Measurements from ENCODE around the gene TEPSIN. TPM values are rescaled to one million over a fixed set of nuclear protein-coding genes. Genes with fewer than 3 reads are reported as not detected.
A peak's percentile ranks its signal among the peaks of the same experiment; 100 is the strongest.

TEPSIN gene
- total and polyA plus RNA-seq, 2 donors (not counting 1 experiment from before 2014, with no cell fraction given) = 5.6 to 11.2 TPM

DNA sequence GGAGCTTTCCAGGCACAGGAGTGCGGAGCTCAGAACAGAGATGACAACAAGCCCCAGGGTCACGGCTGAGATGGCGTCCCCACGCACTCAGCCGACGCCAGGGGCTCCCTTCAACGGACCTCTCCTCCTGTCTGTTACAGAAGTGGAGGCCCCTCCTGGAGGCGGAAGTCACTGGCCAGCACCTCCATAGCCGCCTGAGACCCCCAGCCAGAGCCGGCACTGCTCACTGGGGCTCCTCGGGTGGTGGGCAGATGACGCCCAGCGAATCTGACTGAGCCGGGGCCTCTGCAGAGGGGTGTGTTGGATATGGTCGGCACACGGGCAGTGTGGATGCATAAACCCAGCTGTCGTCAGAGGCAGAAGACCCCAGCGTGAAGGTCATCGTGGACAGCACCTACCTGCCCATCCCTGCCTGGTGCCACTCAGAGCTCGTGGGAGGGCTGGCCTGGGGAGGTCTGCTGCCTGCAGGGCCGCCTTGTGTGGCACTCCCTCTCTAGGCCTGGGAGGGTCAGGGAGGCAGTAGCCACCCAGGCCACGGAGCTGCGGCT lies 20.3 kb upstream of the TEPSIN start:
- TF ChIP-seq, protein P1, sequence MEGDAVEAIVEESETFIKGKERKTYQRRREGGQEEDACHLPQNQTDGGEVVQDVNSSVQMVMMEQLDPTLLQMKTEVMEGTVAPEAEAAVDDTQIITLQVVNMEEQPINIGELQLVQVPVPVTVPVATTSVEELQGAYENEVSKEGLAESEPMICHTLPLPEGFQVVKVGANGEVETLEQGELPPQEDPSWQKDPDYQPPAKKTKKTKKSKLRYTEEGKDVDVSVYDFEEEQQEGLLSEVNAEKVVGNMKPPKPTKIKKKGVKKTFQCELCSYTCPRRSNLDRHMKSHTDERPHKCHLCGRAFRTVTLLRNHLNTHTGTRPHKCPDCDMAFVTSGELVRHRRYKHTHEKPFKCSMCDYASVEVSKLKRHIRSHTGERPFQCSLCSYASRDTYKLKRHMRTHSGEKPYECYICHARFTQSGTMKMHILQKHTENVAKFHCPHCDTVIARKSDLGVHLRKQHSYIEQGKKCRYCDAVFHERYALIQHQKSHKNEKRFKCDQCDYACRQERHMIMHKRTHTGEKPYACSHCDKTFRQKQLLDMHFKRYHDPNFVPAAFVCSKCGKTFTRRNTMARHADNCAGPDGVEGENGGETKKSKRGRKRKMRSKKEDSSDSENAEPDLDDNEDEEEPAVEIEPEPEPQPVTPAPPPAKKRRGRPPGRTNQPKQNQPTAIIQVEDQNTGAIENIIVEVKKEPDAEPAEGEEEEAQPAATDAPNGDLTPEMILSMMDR (conservative IDR thresholded peaks at IDR 0.05 in 1 of 2, IDR thresholded peaks at IDR 0.05 in 1 of 2; ENCODE audit: low read depth in 1 of 2, low read length in 2 of 2) = no peak
- H3K36me3 ChIP-seq (ENCODE audit: control insufficient read depth, insufficient read depth, low read length) = peaks cover 27% of the 10 kb centered on the region
- no peaks in the 10 kb centered on the region for H3K4me1 ChIP-seq (ENCODE audit: control insufficient read depth, extremely low read depth, insufficient read depth, low read length)

GRCh38 chr17:81258292-81258691 lies 19.4 kb upstream of the TEPSIN start:
- TF ChIP-seq, protein P1 (conservative IDR thresholded peaks at IDR 0.05 in 1 of 2, IDR thresholded peaks at IDR 0.05 in 1 of 2; ENCODE audit: low read depth in 1 of 2, low read length in 2 of 2) = peak in 1 of 2 donors; percentile 10
- TF ChIP-seq EZH2 (IDR thresholded peaks at IDR 0.05; ENCODE audit: low read length, missing control alignments) = no peak
- H4K20me1 ChIP-seq (ENCODE audit: control insufficient read depth, extremely low read depth, insufficient read depth, low read length) = no peaks in the 10 kb centered on the region
- no peak overlapping the region for H2AFZ ChIP-seq (ENCODE audit: low read length)
- no peaks in the 10 kb centered on the region for H3K4me1 ChIP-seq (ENCODE audit: control insufficient read depth, extremely low read depth, insufficient read depth, low read length)
- no peaks in the 10 kb centered on the region for H3K9me3 ChIP-seq (ENCODE audit: control insufficient read depth, insufficient read depth, low read depth, low read length)
- H3K4me2 ChIP-seq (ENCODE audit: extremely low read depth, insufficient read depth, low read length) = no peak overlapping the region
- no peak overlapping the region for H3K4me3 ChIP-seq (replicated peaks in 1 of 4; ENCODE audit: control extremely low read depth in 1 of 4, insufficient read depth in 1 of 4, low read depth in 3 of 4, low read length in 4 of 4)
- no peaks in the 10 kb centered on the region for H3K27me3 ChIP-seq (ENCODE audit: control insufficient read depth, insufficient read depth, low read length)
- no peak overlapping the region for H3K27ac ChIP-seq (ENCODE audit: insufficient read depth, low read length)
- H3K36me3 ChIP-seq (ENCODE audit: control insufficient read depth, insufficient read depth, low read length) = peaks cover 22% of the 10 kb centered on the region
- DNase-seq (ENCODE audit: low read depth in 2 of 2) = no peak
- H3K9ac ChIP-seq (ENCODE audit: insufficient read depth, low read length) = no peak overlapping the region
- peaks cover 6% of the 10 kb centered on the region for H3K79me2 ChIP-seq (ENCODE audit: control insufficient read depth, insufficient read depth, low read length)

More for the DNA sequence above, 20.3 kb upstream of the TEPSIN start:
- no peaks in the 10 kb centered on the region for H3K79me2 ChIP-seq (ENCODE audit: control insufficient read depth, insufficient read depth, low read length)
- no peak overlapping the region for H3K4me2 ChIP-seq (ENCODE audit: extremely low read depth, insufficient read depth, low read length)
- no peak overlapping the region for H3K9ac ChIP-seq (ENCODE audit: insufficient read depth, low read length)
- H4K20me1 ChIP-seq (ENCODE audit: control insufficient read depth, extremely low read depth, insufficient read depth, low read length) = no peaks in the 10 kb centered on the region
- no peak for DNase-seq (ENCODE audit: low read depth in 2 of 2)
- H3K4me3 ChIP-seq (replicated peaks in 1 of 4; ENCODE audit: control extremely low read depth in 1 of 4, insufficient read depth in 1 of 4, low read depth in 3 of 4, low read length in 4 of 4) = no peak overlapping the region
- no peak overlapping the region for H3K27ac ChIP-seq (ENCODE audit: insufficient read depth, low read length)
- H3K27me3 ChIP-seq (ENCODE audit: control insufficient read depth, insufficient read depth, low read length) = no peaks in the 10 kb centered on the region
- no peaks in the 10 kb centered on the region for H3K9me3 ChIP-seq (ENCODE audit: control insufficient read depth, insufficient read depth, low read depth, low read length)
- no peak overlapping the region for H2AFZ ChIP-seq (ENCODE audit: low read length)

- DNase-seq (ENCODE audit: low read depth in 2 of 2) = no peak
- no peaks in the 10 kb centered on the region for H3K4me1 ChIP-seq (ENCODE audit: control insufficient read depth, extremely low read depth, insufficient read depth, low read length)
- H3K27me3 ChIP-seq (ENCODE audit: control insufficient read depth, insufficient read depth, low read length) = no peaks in the 10 kb centered on the region
- H3K9ac ChIP-seq (ENCODE audit: insufficient read depth, low read length) = no peak overlapping the region
- H2AFZ ChIP-seq (ENCODE audit: low read length) = no peak overlapping the region
- no peak overlapping the region for H3K4me2 ChIP-seq (ENCODE audit: extremely low read depth, insufficient read depth, low read length)
- H3K79me2 ChIP-seq (ENCODE audit: control insufficient read depth, insufficient read depth, low read length) = peaks cover 6% of the 10 kb centered on the region
- no peak for TF ChIP-seq EZH2 (IDR thresholded peaks at IDR 0.05; ENCODE audit: low read length, missing control alignments)
- TF ChIP-seq, protein P1 (conservative IDR thresholded peaks at IDR 0.05 in 1 of 2, IDR thresholded peaks at IDR 0.05 in 1 of 2; ENCODE audit: low read depth in 1 of 2, low read length in 2 of 2) = no peak
- no peaks in the 10 kb centered on the region for H4K20me1 ChIP-seq (ENCODE audit: control insufficient read depth, extremely low read depth, insufficient read depth, low read length)
- no peak overlapping the region for H3K4me3 ChIP-seq (replicated peaks in 1 of 4; ENCODE audit: control extremely low read depth in 1 of 4, insufficient read depth in 1 of 4, low read depth in 3 of 4, low read length in 4 of 4)
- no peak overlapping the region for H3K27ac ChIP-seq (ENCODE audit: insufficient read depth, low read length)
- peaks cover 22% of the 10 kb centered on the region for H3K36me3 ChIP-seq (ENCODE audit: control insufficient read depth, insufficient read depth, low read length)
- H3K9me3 ChIP-seq (ENCODE audit: control insufficient read depth, insufficient read depth, low read depth, low read length) = no peaks in the 10 kb centered on the region
Observed at GRCh38 chr17:81257533-81257932, 18.7 kb upstream of the TEPSIN start.

Data from fibroblast of lung (primary cell).